Measurements from ENCODE around the gene TMEM213. TPM values are rescaled to one million over a fixed set of nuclear protein-coding genes. Genes with fewer than 3 reads are reported as not detected.

The TMEM213 gene
- total RNA-seq, 1 experiment from 2014 or later = not detected

DNA sequence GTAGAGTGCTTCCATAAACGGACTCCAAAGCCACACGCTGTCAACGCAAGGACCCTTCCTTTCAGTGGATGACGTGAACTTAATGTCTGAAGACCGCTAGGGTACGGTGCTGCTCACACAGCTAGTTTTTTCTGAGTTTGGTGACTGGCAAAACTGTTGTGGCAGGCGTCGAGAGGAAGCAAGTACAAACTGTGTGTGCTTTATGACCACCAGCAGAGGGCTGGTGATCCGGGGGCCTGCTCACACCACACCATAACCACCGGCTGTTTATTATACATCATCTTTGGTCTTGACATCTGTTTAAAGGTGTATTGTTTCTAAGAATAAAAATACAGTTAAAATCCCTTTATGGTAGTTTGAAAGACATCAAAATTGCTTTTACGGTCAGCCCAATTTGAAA, 37.3 kb downstream of the TMEM213 start:
- no peak for ATAC-seq
- Histone ChIP-seq H3K27ac (ENCODE audit: low read length) (no peak overlapping the region), H3K4me1 (ENCODE audit: control insufficient read depth, insufficient read depth, low read length) (no peaks in the 10 kb centered on the region), H3K9me3 (ENCODE audit: control insufficient read depth, insufficient read depth, low read depth, low read length) (no peaks in the 10 kb centered on the region), H3K27me3 (ENCODE audit: control insufficient read depth, insufficient read depth, low read length) (no peaks in the 10 kb centered on the region), H3K4me3 (ENCODE audit: low read depth in 2 of 2, low read length in 2 of 2) (no peak overlapping the region), H3K36me3 (ENCODE audit: control insufficient read depth, insufficient read depth, low read length) (no peaks in the 10 kb centered on the region)
- no TSS peak for BruUV-seq (replicated peaks)
- DNase-seq (ENCODE audit: low read depth, low spot score) = no peak
- no peak for TF ChIP-seq POLR2AphosphoS5 (IDR thresholded peaks at IDR 0.05; ENCODE audit: low read depth, low read length)
- no peak for TF ChIP-seq TCF7L2 (IDR thresholded peaks at IDR 0.05; ENCODE audit: low read depth, low read length)
- TF ChIP-seq, protein P1, sequence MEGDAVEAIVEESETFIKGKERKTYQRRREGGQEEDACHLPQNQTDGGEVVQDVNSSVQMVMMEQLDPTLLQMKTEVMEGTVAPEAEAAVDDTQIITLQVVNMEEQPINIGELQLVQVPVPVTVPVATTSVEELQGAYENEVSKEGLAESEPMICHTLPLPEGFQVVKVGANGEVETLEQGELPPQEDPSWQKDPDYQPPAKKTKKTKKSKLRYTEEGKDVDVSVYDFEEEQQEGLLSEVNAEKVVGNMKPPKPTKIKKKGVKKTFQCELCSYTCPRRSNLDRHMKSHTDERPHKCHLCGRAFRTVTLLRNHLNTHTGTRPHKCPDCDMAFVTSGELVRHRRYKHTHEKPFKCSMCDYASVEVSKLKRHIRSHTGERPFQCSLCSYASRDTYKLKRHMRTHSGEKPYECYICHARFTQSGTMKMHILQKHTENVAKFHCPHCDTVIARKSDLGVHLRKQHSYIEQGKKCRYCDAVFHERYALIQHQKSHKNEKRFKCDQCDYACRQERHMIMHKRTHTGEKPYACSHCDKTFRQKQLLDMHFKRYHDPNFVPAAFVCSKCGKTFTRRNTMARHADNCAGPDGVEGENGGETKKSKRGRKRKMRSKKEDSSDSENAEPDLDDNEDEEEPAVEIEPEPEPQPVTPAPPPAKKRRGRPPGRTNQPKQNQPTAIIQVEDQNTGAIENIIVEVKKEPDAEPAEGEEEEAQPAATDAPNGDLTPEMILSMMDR (IDR thresholded peaks at IDR 0.05) = no peak
- no peak for TF ChIP-seq SIN3A (IDR thresholded peaks at IDR 0.05; ENCODE audit: borderline replicate concordance, insufficient read depth, low read depth, low read length)
- TF ChIP-seq, protein P2, sequence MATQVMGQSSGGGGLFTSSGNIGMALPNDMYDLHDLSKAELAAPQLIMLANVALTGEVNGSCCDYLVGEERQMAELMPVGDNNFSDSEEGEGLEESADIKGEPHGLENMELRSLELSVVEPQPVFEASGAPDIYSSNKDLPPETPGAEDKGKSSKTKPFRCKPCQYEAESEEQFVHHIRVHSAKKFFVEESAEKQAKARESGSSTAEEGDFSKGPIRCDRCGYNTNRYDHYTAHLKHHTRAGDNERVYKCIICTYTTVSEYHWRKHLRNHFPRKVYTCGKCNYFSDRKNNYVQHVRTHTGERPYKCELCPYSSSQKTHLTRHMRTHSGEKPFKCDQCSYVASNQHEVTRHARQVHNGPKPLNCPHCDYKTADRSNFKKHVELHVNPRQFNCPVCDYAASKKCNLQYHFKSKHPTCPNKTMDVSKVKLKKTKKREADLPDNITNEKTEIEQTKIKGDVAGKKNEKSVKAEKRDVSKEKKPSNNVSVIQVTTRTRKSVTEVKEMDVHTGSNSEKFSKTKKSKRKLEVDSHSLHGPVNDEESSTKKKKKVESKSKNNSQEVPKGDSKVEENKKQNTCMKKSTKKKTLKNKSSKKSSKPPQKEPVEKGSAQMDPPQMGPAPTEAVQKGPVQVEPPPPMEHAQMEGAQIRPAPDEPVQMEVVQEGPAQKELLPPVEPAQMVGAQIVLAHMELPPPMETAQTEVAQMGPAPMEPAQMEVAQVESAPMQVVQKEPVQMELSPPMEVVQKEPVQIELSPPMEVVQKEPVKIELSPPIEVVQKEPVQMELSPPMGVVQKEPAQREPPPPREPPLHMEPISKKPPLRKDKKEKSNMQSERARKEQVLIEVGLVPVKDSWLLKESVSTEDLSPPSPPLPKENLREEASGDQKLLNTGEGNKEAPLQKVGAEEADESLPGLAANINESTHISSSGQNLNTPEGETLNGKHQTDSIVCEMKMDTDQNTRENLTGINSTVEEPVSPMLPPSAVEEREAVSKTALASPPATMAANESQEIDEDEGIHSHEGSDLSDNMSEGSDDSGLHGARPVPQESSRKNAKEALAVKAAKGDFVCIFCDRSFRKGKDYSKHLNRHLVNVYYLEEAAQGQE (IDR thresholded peaks at IDR 0.05; ENCODE audit: insufficient read depth in 1 of 2, low read depth in 2 of 2, low read length in 1 of 2) = no peak
- ChIA-PET CTCF (interaction anchor here (0.7 kb wide), 1 partner anchor 241 kb away, joined by 4 read pairs; no protein-coding TSS in a partner anchor), POLR2A (no interaction called here)
- in situ Hi-C loops (cut with HindIII; ENCODE audit: low pct_unique_long_range_greater_than_20kb, low sequenced_read_pairs) (no loop called here), intact Hi-C loops (cut with micrococcal nuclease; ENCODE audit: unreplicated experiment) (no loop called here)

- H3K4me1 ChIP-seq (ENCODE audit: control insufficient read depth, insufficient read depth, low read length) = no peaks in the 10 kb centered on the region
- ATAC-seq = no peak
- H3K27me3 ChIP-seq (ENCODE audit: control insufficient read depth, insufficient read depth, low read length) = no peaks in the 10 kb centered on the region
- no peaks in the 10 kb centered on the region for H3K9me3 ChIP-seq (ENCODE audit: control insufficient read depth, insufficient read depth, low read depth, low read length)
- in situ Hi-C loops (cut with HindIII; ENCODE audit: low pct_unique_long_range_greater_than_20kb, low sequenced_read_pairs) = no loop called here
- TF ChIP-seq POLR2AphosphoS5 (IDR thresholded peaks at IDR 0.05; ENCODE audit: low read depth, low read length) (no peak), SIN3A (IDR thresholded peaks at IDR 0.05; ENCODE audit: borderline replicate concordance, insufficient read depth, low read depth, low read length) (no peak), TCF7L2 (IDR thresholded peaks at IDR 0.05; ENCODE audit: low read depth, low read length) (no peak)
- TF ChIP-seq, protein P2 (IDR thresholded peaks at IDR 0.05; ENCODE audit: insufficient read depth in 1 of 2, low read depth in 2 of 2, low read length in 1 of 2) = no peak
- TF ChIP-seq, protein P1 (IDR thresholded peaks at IDR 0.05) = no peak
- no peak for DNase-seq (ENCODE audit: low read depth, low spot score)
- no peak overlapping the region for H3K27ac ChIP-seq (ENCODE audit: low read length)
- H3K36me3 ChIP-seq (ENCODE audit: control insufficient read depth, insufficient read depth, low read length) = no peaks in the 10 kb centered on the region
- ChIA-PET CTCF (no interaction called here), POLR2A (no interaction called here)
- no peak overlapping the region for H3K4me3 ChIP-seq (ENCODE audit: low read depth in 2 of 2, low read length in 2 of 2)
- intact Hi-C loops (cut with micrococcal nuclease; ENCODE audit: unreplicated experiment) = no loop called here
- BruUV-seq (replicated peaks) = no TSS peak
These were observed 39.8 kb downstream of the TMEM213 start for GRCh38 chr7:138837627-138838026.
